ENCODE results near the gene SYNGR1. TPM values are rescaled to one million over a fixed set of nuclear protein-coding genes. Genes with fewer than 3 reads are reported as not detected.

The SYNGR1 gene
- total and polyA plus RNA-seq, 2 experiments from 2014 or later, result 30.9 to 37.0 TPM

- TF ChIP-seq NANOG (IDR thresholded peaks at IDR 0.05; ENCODE audit: borderline replicate concordance) (no peak), POLR2AphosphoS5 (IDR thresholded peaks at IDR 0.05; ENCODE audit: low read depth) (no peak), STAT1 (IDR thresholded peaks at IDR 0.05; ENCODE audit: unreplicated experiment) (no peak), CTCF (conservative IDR thresholded peaks at IDR 0.05; ENCODE audit: low read depth in 2 of 2) (no peak), EZH2phosphoT487 (IDR thresholded peaks at IDR 0.05; ENCODE audit: unreplicated experiment) (no peak)
- H3K36me3 Mint-ChIP-seq (ENCODE audit: low read depth), result no peaks in the 10 kb centered on the region; the same call in 1 of the 3 replicates
Measured at GRCh38 chr22:39303892-39304671, 45.7 kb upstream of the SYNGR1 start.

GRCh38 chr22:39306456-39307361, 43.1 kb upstream of the SYNGR1 start:
- H4K20me1 ChIP-seq (replicated peaks; ENCODE audit: insufficient read depth), result no peaks in the 10 kb centered on the region
- Mint-ChIP-seq H3K9me3 (peaks cover 12% of the 10 kb centered on the region; the same call in 2 of the 3 replicates), H3K27ac (no peak overlapping the region), H3K36me3 (ENCODE audit: low read depth) (peaks cover 7% of the 10 kb centered on the region; the same call in 2 of the 3 replicates), H3K4me3 (no peak overlapping the region), H3K27me3 (ENCODE audit: insufficient read depth, low read depth, poor library complexity) (peaks cover 29% of the 10 kb centered on the region), H3K4me1 (peaks cover 27% of the 10 kb centered on the region)
- H3F3A ChIP-seq (replicated peaks; ENCODE audit: low read depth), result peaks cover 32% of the 10 kb centered on the region
- H2AFZ ChIP-seq, result no peak overlapping the region
- H3K27ac ChIP-seq (ENCODE audit: low read depth), result no peak overlapping the region
- no peak overlapping the region for H3K4me2 ChIP-seq
- DNase-seq (ENCODE audit: low spot score) (peak; percentile 83), ATAC-seq (peak; percentile 5)
- H3K4me1 ChIP-seq (ENCODE audit: insufficient read depth), result peaks cover 20% of the 10 kb centered on the region; the same call in 1 of the 2 replicates
- H3K4me3 ChIP-seq, result no peak overlapping the region
- no peaks in the 10 kb centered on the region for H3K79me2 ChIP-seq (replicated peaks; ENCODE audit: insufficient read depth)
- no peaks in the 10 kb centered on the region; the same call in 1 of the 2 replicates for H3K36me3 ChIP-seq (ENCODE audit: insufficient read depth)
- no peaks in the 10 kb centered on the region for H3K27me3 ChIP-seq (ENCODE audit: insufficient read depth)
- no peak for TF ChIP-seq EZH2phosphoT487 (IDR thresholded peaks at IDR 0.05; ENCODE audit: unreplicated experiment)
- peak; percentile 60 to 90 for TF ChIP-seq CTCF (conservative IDR thresholded peaks at IDR 0.05; ENCODE audit: low read depth in 2 of 2)
- H3K9me2 ChIP-seq (ENCODE audit: insufficient read depth), result no peaks in the 10 kb centered on the region

More at GRCh38 chr22:39303892-39304671, 45.7 kb upstream of the SYNGR1 start:
- H3K27ac Mint-ChIP-seq, result no peak overlapping the region
- DNase-seq (ENCODE audit: low spot score), result no peak
- H3K4me1 ChIP-seq (ENCODE audit: insufficient read depth), result peaks cover 14% of the 10 kb centered on the region; the same call in 1 of the 2 replicates
- H3K9me3 Mint-ChIP-seq, result peaks cover 9% of the 10 kb centered on the region; the same call in 2 of the 3 replicates
- H3K4me2 ChIP-seq, result no peak overlapping the region
- H3K9me2 ChIP-seq (ENCODE audit: insufficient read depth), result no peaks in the 10 kb centered on the region
- H3K27me3 Mint-ChIP-seq (ENCODE audit: insufficient read depth, low read depth, poor library complexity), result peaks cover 11% of the 10 kb centered on the region
- peaks cover 24% of the 10 kb centered on the region for H3K4me1 Mint-ChIP-seq
- ATAC-seq, result no peak
- H3F3A ChIP-seq (replicated peaks; ENCODE audit: low read depth), result 0 out of 2 replicates have a peak, but pooled peaks cover 20% of the 10 kb centered on the region
- H4K20me1 ChIP-seq (replicated peaks; ENCODE audit: insufficient read depth), result no peaks in the 10 kb centered on the region
- no peaks in the 10 kb centered on the region for H3K36me3 ChIP-seq (ENCODE audit: insufficient read depth)
- H3K27ac ChIP-seq (ENCODE audit: low read depth), result no peak overlapping the region
- H3K27me3 ChIP-seq (ENCODE audit: insufficient read depth), result no peaks in the 10 kb centered on the region
- H3K4me3 ChIP-seq, result no peak overlapping the region
- no peak overlapping the region for H2AFZ ChIP-seq
- no peak overlapping the region for H3K4me3 Mint-ChIP-seq
- no peaks in the 10 kb centered on the region for H3K79me2 ChIP-seq (replicated peaks; ENCODE audit: insufficient read depth)
